GM12878 (cell line): Measurements from ENCODE around the gene ZWILCH. TPM values are rescaled to one million over a fixed set of nuclear protein-coding genes. Genes with fewer than 3 reads are reported as not detected.

Experiments
- ATAC-seq: fragments of 200-7000 bp; cut with Tn5 transposase; 3 replicates; pipeline ENCODE4 v1.9.1; 2020; ENCODE audit warnings: mild to moderate bottlenecking, moderate library complexity
- BruUV-seq: library from RNA; stranded (reverse); fragments of 400-500 nt; replicated peaks from 2 replicates; lab custom pipeline; 2021; lab: Mats Ljungman, UMichigan
- CTCF ChIA-PET: fragments of 300-600 bp; sonication (Branson Sonifier 250); formaldehyde crosslinking; extraction: SDS; loops from one replicate; lab custom pipeline; 2021; ENCODE audit warnings: inconsistent platforms; lab: Yijun Ruan, JAX
- POLR2A ChIA-PET: fragments of 350-600 bp; formaldehyde crosslinking; extraction: SDS; loops from one replicate; lab custom pipeline; 2021; ENCODE audit warnings: inconsistent platforms; lab: Charles Lee
- RAD21 ChIA-PET: fragments of 300-600 bp; sonication (Branson Sonifier 250); formaldehyde crosslinking; loops from one replicate; lab custom pipeline; 2023; ENCODE audit warnings: antibody characterized with exemption; ENCODE audit not compliant: unreplicated experiment; lab: Charles Lee
- SMC1A ChIA-PET: fragments of 300-600 bp; sonication (Branson Sonifier 250); formaldehyde crosslinking; loops from one replicate; lab custom pipeline; 2023; ENCODE audit not compliant: unreplicated experiment, uncharacterized antibody; lab: Charles Lee
- DNase-seq: peaks from one replicate; pipeline ENCODE4 v3.0.0-alpha.2; 2011; ENCODE audit warnings: low read depth, low spot score
- FAIRE-seq: peaks from 3 replicates; lab custom pipeline; 2011; peaks lifted over from hg19 to GRCh38; lab: Jason Lieb, UNC
- H2AFZ ChIP-seq: 2 replicates; pipeline ENCODE4 v1.6.0; 2011; ENCODE audit warnings: low read depth, low read length, control low read depth; ENCODE audit not compliant: control insufficient read depth
- H3K27ac ChIP-seq: 2 replicates; pipeline ENCODE4 v1.5.1; 2011; ENCODE audit warnings: control low read depth; ENCODE audit not compliant: control insufficient read depth, insufficient read depth
- H3K27me3 ChIP-seq, 2 experiments: replicated peaks in 1 of 2; 2 replicates each; pipeline versions ENCODE4 v1.6.0 to v1.6.1; 2011; ENCODE audit warnings: low read length in 1 of 2; ENCODE audit not compliant: control insufficient read depth in 2 of 2, insufficient read depth in 2 of 2
- H3K36me3 ChIP-seq, 2 experiments: 2 replicates each; pipeline ENCODE4 v1.5.1; 2011; ENCODE audit warnings: low read length in 1 of 2; ENCODE audit not compliant: control insufficient read depth in 2 of 2, insufficient read depth in 2 of 2
- H3K4me1 ChIP-seq: 2 replicates; pipeline ENCODE4 v1.6.1; 2011; ENCODE audit warnings: mild to moderate bottlenecking, low read length, moderate library complexity, mixed read lengths; ENCODE audit not compliant: control insufficient read depth, insufficient read depth
- H3K4me2 ChIP-seq: 2 replicates; pipeline ENCODE4 v1.6.0; 2011; ENCODE audit warnings: control low read depth; ENCODE audit not compliant: control insufficient read depth, insufficient read depth
- H3K4me3 ChIP-seq: fragments of 200-600 bp; sonication (generic); 2 replicates; pipeline ENCODE4 v1.5.1; 2016
- H3K79me2 ChIP-seq: 2 replicates; pipeline ENCODE4 v1.6.0; 2011; ENCODE audit warnings: low read length; ENCODE audit not compliant: control insufficient read depth, insufficient read depth
- H3K9ac ChIP-seq: 2 replicates; pipeline ENCODE4 v1.8.0; 2011; ENCODE audit warnings: low read length, control low read depth, mixed read lengths; ENCODE audit not compliant: control insufficient read depth, insufficient read depth
- H3K9me3 ChIP-seq: replicated peaks from 3 replicates; pipeline ENCODE4 v1.5.1; 2011; ENCODE audit warnings: mild to moderate bottlenecking, low read length; ENCODE audit not compliant: control insufficient read depth, insufficient read depth
- H4K20me1 ChIP-seq: 2 replicates; pipeline ENCODE4 v1.6.0; 2011; ENCODE audit not compliant: control insufficient read depth, insufficient read depth
- CBX3 ChIP-seq: fragments of 200-600 bp; sonication (generic); IDR thresholded peaks from 2 replicates; pipeline ENCODE4 v1.6.1; 2016; ENCODE audit warnings: low read depth, borderline replicate concordance
- CEBPB ChIP-seq, 2 experiments: fragments of 150-350 bp in 1 of 2; IDR thresholded peaks; 2 replicates each; pipeline ENCODE4 v1.6.1; 2012 to 2014; ENCODE audit warnings: low read depth in 2 of 2, low read length in 2 of 2, borderline replicate concordance in 1 of 2, inconsistent platforms in 1 of 2
- GABPA ChIP-seq: IDR thresholded peaks from 2 replicates; pipeline ENCODE4 v1.6.1; 2014; ENCODE audit warnings: antibody characterized with exemption, low read depth, mild to moderate bottlenecking, inconsistent platforms
- HDAC6 ChIP-seq: fragments of 200-600 bp; sonication (generic); IDR thresholded peaks from one replicate; pipeline ENCODE4 v1.8.0; 2017; ENCODE audit warnings: antibody characterized with exemption; ENCODE audit not compliant: unreplicated experiment
- HSF1 ChIP-seq: fragments of 150-350 bp; IDR thresholded peaks from 2 replicates; pipeline ENCODE4 v1.6.1; 2014; ENCODE audit warnings: mild to moderate bottlenecking, low read depth, low read length
- IRF4 ChIP-seq: IDR thresholded peaks from 2 replicates; pipeline ENCODE4 v1.6.1; 2011; ENCODE audit warnings: low read depth, low read length
- NBN ChIP-seq: fragments of 450-650 bp; IDR thresholded peaks from 2 replicates; pipeline ENCODE4 v1.6.1; 2016
- NFYB ChIP-seq: IDR thresholded peaks from 2 replicates; pipeline ENCODE4 v1.6.1; 2011; ENCODE audit warnings: low read depth, mild to moderate bottlenecking, low read length, improper control_type of control experiment, moderate library complexity; ENCODE audit not compliant: insufficient read depth
- PKNOX1 ChIP-seq: fragments of 450-650 bp; IDR thresholded peaks from 2 replicates; pipeline ENCODE4 v1.6.1; 2016; ENCODE audit warnings: mild to moderate bottlenecking
- TARDBP ChIP-seq: IDR thresholded peaks from 2 replicates; pipeline ENCODE4 v1.6.1; 2016; ENCODE audit warnings: borderline replicate concordance
- whole genome bisulfite sequencing: methylation state at CpG from one replicate; pipeline ENCODE4 v1.1.6; 2016; ENCODE audit warnings: low lambda C conversion rate; ENCODE audit not compliant: insufficient replicate concordance, insufficient coverage; ENCODE audit errors: missing lambda C conversion rate; 5-methylcytosine and 5-hydroxymethylcytosine counted together
- in situ Hi-C: fragments of 300-500 bp; cut with MboI; formaldehyde crosslinking; loops from 9 replicates; pipeline ENCODE4 v1.14.3; 2018; ENCODE audit warnings: mixed read lengths
- intact Hi-C: fragments of 100-400 bp; cut with micrococcal nuclease; formaldehyde crosslinking; loops from one replicate; pipeline ENCODE4 v1.14.2; 2022; ENCODE audit not compliant: unreplicated experiment
- polyA plus RNA-seq, 11 experiments: library from polyadenylated mRNA; depleted of rRNA in 4 of 11; unstranded in 6 of 11; stranded (reverse) in 5 of 11; fragments of >200 nt; fragmentation: Nextera tagmentation in 4 of 11; fragmentation: Illumina TruSeq in 1 of 11; extraction: Ambion mirVana in 4 of 11; extraction: Trizol in 1 of 11; gene quantifications; 1 replicate in 1 of 11; 2 replicates in 10 of 11; pipeline versions ENCODE4 v1.2.1 to v1.2.3, GENCODE V29; 2011 to 2016; ENCODE audit warnings: inconsistent platforms in 2 of 11, missing spikeins in 2 of 11, low read depth in 1 of 11
- total RNA-seq, 4 experiments: library from RNA; depleted of rRNA in 3 of 4; stranded (reverse); fragments of >200 nt in 3 of 4; fragmentation: Illumina TruSeq in 1 of 4; extraction: Trizol in 1 of 4; gene quantifications; 2 replicates each; pipeline versions ENCODE4 v1.2.1 to v1.2.3, GENCODE V29; 2013 to 2021
- TF ChIP-seq, protein P1 (sequence below): fragments of 450-650 bp; IDR thresholded peaks from 2 replicates; pipeline ENCODE4 v1.6.1; 2017; ENCODE audit warnings: antibody characterized with exemption, mild to moderate bottlenecking, moderate library complexity
- TF ChIP-seq, protein P2 (sequence below): IDR thresholded peaks from 2 replicates; pipeline ENCODE4 v1.6.1; 2012; ENCODE audit warnings: low read depth, low read length, improper control_type of control experiment
- TF ChIP-seq, protein P3 (sequence below): IDR thresholded peaks from 2 replicates; pipeline ENCODE4 v1.6.1; 2011; ENCODE audit warnings: mild to moderate bottlenecking, low read depth, low read length, moderate library complexity; ENCODE audit not compliant: insufficient replicate concordance

Gene ZWILCH
- total and polyA plus RNA-seq, 10 of the 15 experiments (the other 5 are each of a cell fraction or from before 2014, with no cell fraction given), result 15.6 to 73.9 (median 32.4) TPM

DNA sequence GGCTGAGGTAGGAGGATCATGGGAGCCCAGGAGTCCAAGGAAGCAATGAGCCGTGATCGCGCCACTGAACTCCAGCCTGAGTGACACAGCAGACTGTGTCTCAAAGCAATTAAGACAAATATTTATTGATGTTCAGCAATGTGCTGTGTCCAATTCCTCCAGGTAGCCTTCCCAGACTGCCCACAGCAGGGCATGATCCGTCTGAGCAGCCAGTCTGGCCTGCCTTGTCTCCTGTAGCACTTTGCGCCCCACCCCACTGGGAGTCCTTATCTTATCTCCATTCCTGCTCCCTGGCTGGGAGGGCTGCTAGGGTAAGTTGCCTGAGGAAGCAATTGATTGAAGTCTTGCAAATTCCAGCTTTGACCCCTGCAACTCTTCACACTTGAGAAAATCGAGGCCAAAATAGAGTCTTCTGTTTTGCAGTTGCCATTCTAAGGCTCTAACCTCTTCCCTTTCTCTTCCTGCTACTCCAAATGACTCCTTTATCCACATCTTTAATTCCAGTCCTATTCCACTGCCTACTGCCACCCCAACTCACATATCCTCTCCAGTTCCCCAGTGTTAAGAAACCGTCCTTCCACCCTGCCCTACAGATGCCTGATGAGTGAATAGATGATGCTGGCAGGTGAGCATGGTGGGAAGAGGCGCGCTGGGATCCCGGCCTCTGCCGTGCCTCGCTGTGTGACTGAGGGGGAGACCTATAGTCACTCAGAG lies 87.5 kb downstream of the ZWILCH start (continued):
- TF ChIP-seq, protein P1, sequence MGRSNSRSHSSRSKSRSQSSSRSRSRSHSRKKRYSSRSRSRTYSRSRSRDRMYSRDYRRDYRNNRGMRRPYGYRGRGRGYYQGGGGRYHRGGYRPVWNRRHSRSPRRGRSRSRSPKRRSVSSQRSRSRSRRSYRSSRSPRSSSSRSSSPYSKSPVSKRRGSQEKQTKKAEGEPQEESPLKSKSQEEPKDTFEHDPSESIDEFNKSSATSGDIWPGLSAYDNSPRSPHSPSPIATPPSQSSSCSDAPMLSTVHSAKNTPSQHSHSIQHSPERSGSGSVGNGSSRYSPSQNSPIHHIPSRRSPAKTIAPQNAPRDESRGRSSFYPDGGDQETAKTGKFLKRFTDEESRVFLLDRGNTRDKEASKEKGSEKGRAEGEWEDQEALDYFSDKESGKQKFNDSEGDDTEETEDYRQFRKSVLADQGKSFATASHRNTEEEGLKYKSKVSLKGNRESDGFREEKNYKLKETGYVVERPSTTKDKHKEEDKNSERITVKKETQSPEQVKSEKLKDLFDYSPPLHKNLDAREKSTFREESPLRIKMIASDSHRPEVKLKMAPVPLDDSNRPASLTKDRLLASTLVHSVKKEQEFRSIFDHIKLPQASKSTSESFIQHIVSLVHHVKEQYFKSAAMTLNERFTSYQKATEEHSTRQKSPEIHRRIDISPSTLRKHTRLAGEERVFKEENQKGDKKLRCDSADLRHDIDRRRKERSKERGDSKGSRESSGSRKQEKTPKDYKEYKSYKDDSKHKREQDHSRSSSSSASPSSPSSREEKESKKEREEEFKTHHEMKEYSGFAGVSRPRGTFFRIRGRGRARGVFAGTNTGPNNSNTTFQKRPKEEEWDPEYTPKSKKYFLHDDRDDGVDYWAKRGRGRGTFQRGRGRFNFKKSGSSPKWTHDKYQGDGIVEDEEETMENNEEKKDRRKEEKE, result no peak
- no peak for TF ChIP-seq IRF4
- TF ChIP-seq HSF1, result no peak
- TF ChIP-seq NFYB, result no peak

DNA sequence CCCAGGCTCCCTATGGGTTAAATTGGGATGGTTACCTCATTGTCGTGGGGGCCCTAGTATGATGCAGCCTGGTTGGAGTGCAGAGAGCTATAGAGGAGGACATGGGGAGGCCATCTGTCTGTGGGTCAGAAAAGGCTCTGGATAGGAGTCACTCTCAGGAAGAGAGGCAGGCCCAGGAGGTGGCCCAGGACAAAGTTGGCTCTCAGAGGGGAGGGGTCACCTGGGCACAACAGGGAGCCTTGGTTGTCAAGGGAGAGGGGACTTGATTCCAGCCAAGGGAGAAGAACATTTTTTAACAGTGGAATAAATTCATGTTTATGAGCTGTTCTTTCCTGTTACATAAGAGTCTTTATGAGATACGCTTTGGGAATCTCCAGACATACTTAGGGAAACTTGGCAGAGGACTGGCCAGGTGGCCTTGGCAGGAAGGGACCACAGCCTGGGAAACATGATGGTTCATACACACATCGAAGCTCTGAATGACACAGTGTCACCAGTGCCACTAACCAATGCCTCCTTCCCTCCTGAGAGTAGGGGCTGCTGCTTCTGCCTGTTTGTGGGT lies 88.2 kb downstream of the ZWILCH start:
- Histone ChIP-seq H3K27me3 (peaks cover 0 to 2% of the 10 kb centered on the region in 2 experiments; a peak in 2 of 4 replicates), H4K20me1 (no peaks in the 10 kb centered on the region), H2AFZ (no peak overlapping the region), H3K4me1 (no peaks in the 10 kb centered on the region), H3K9ac (no peak overlapping the region), H3K9me3 (no peaks in the 10 kb centered on the region), H3K4me3 (no peak overlapping the region), H3K79me2 (no peaks in the 10 kb centered on the region), H3K4me2 (no peak overlapping the region), H3K36me3 (no peaks in the 10 kb centered on the region), H3K27ac (no peak overlapping the region)
- CTCF ChIA-PET, result no interaction called here
- no TSS peak for BruUV-seq
- no peak for FAIRE-seq
- RAD21 ChIA-PET, result no interaction called here
- POLR2A ChIA-PET, result no interaction called here
- SMC1A ChIA-PET, result interaction anchor here (0.7 kb wide), 1 partner anchor 821 kb away, joined by 3 read pairs; no protein-coding TSS in a partner anchor
- no peak for TF ChIP-seq CBX3
- no peak for TF ChIP-seq PKNOX1
- TF ChIP-seq, protein P2, sequence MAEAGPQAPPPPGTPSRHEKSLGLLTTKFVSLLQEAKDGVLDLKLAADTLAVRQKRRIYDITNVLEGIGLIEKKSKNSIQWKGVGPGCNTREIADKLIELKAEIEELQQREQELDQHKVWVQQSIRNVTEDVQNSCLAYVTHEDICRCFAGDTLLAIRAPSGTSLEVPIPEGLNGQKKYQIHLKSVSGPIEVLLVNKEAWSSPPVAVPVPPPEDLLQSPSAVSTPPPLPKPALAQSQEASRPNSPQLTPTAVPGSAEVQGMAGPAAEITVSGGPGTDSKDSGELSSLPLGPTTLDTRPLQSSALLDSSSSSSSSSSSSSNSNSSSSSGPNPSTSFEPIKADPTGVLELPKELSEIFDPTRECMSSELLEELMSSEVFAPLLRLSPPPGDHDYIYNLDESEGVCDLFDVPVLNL, result no peak
- no peak for TF ChIP-seq NBN
- no peak for TF ChIP-seq HDAC6
- TF ChIP-seq GABPA, result no peak
- TF ChIP-seq, protein P3, sequence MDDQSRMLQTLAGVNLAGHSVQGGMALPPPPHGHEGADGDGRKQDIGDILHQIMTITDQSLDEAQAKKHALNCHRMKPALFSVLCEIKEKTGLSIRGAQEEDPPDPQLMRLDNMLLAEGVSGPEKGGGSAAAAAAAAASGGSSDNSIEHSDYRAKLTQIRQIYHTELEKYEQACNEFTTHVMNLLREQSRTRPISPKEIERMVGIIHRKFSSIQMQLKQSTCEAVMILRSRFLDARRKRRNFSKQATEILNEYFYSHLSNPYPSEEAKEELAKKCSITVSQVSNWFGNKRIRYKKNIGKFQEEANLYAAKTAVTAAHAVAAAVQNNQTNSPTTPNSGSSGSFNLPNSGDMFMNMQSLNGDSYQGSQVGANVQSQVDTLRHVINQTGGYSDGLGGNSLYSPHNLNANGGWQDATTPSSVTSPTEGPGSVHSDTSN, result no peak
- TF ChIP-seq CEBPB (IDR thresholded peaks at IDR 0.05; ENCODE audit: borderline replicate concordance in 1 of 2, low read depth in 2 of 2, low read length in 2 of 2), result no peak
- TF ChIP-seq TARDBP, result no peak
- in situ Hi-C loops, result no loop called here
- intact Hi-C loops, result no loop called here
- whole genome bisulfite sequencing, result 31% methylated on average over 3 of the region's 3 CpGs
- no peak for ATAC-seq
- DNase-seq, result no peak
